Hematopoietic multipotent progenitor cell treated with erythropoietin and hydrocortisone succinate and interleukin-3 and kit ligand, for 6 days (in vitro differentiated cells): Measurements from ENCODE around the gene MRPL4.
A peak's percentile ranks its signal among the peaks of the same experiment; 100 is the strongest.
"Not testable (repeated sequence)": the region's sequence is repeated elsewhere in the genome, so short reads cannot be mapped to it uniquely, and the experiment has no call there.

Source experiments
- DNase-seq: peaks from one replicate; pipeline ENCODE4 v3.0.0-alpha.2; 2015

MRPL4 gene

GRCh38 chr19:10268071-10268470 lies 16.1 kb downstream of the MRPL4 start:
- no peak for DNase-seq

GRCh38 chr19:10269333-10270179 lies 17.5 kb downstream of the MRPL4 start:
- DNase-seq, result peak; percentile 87

- peak; percentile 78 for DNase-seq
Measured at GRCh38 chr19:10270180-10270615, 18.2 kb downstream of the MRPL4 start.

GRCh38 chr19:10270616-10271394 lies 18.8 kb downstream of the MRPL4 start, which contains the start of gene ICAM1:
Gene ICAM1 (plus strand): TSS chr19:10271120. CDS start chr19:10271160, 40 bp downstream.
- DNase-seq, result peak; percentile 84

- DNase-seq, result peak; percentile 25
Measured at GRCh38 chr19:10271543-10272086, 19.6 kb downstream of the MRPL4 start.

- no peak for DNase-seq
Measured at GRCh38 chr19:10274589-10274988, 22.6 kb downstream of the MRPL4 start.

GRCh38 chr19:10277795-10278589 lies 26.0 kb downstream of the MRPL4 start:
- no peak for DNase-seq

- DNase-seq, result no peak
Measured at GRCh38 chr19:10278935-10279334, 26.9 kb downstream of the MRPL4 start.

GRCh38 chr19:10279737-10280442 lies 27.9 kb downstream of the MRPL4 start:
- DNase-seq, result no peak

- DNase-seq, result not testable (repeated sequence)
Measured at GRCh38 chr19:10282043-10282442, 30.0 kb downstream of the MRPL4 start.

- peak; percentile 76 for DNase-seq
Measured at GRCh38 chr19:10283301-10284064, 31.5 kb downstream of the MRPL4 start.

- DNase-seq, result no peak
Measured at GRCh38 chr19:10284065-10284959, 32.3 kb downstream of the MRPL4 start.

- DNase-seq, result no peak
Measured at GRCh38 chr19:10284960-10285278, 32.9 kb downstream of the MRPL4 start.

GRCh38 chr19:10285393-10285792 lies 33.4 kb downstream of the MRPL4 start:
- no peak for DNase-seq

- DNase-seq, result peak; percentile 96
Measured at GRCh38 chr19:10286803-10287737, 35.1 kb downstream of the MRPL4 start, which contains the start of gene ICAM4. Gene ICAM4 (plus strand): TSS chr19:10286955. CDS start chr19:10287013, 58 bp downstream.

- peak; percentile 97 for DNase-seq
Measured at GRCh38 chr19:10288662-10289166, 36.7 kb downstream of the MRPL4 start.

- DNase-seq, result peak; percentile 92
Measured at GRCh38 chr19:10289167-10289835, 37.3 kb downstream of the MRPL4 start.

GRCh38 chr19:10289836-10290356 lies 37.9 kb downstream of the MRPL4 start, which contains the start of gene ICAM5:
Gene ICAM5 (plus strand): TSS chr19:10289952. CDS start chr19:10290044, 92 bp downstream.
- DNase-seq, result peak; percentile 86
